ENCODE results near the gene ANAPC1.
"Not testable (repeated sequence)": the region's sequence is repeated elsewhere in the genome, so short reads cannot be mapped to it uniquely, and the experiment has no call there.

The ANAPC1 gene

GRCh38 chr2:111884592-111884964 lies 585 bp upstream of the ANAPC1 start:
- Mint-ChIP-seq H3K4me3 (peak overlapping the region; percentile 99), H3K9me3 (no peaks in the 10 kb centered on the region), H3K27me3 (no peaks in the 10 kb centered on the region), H3K4me1 (peaks cover 9% of the 10 kb centered on the region), H3K27ac (peak overlapping the region; percentile 99), H3K36me3 (no peaks in the 10 kb centered on the region)
- peak; percentile 4 for ATAC-seq

- not testable (repeated sequence) for H3K27me3 Mint-ChIP-seq, H3K9me3 Mint-ChIP-seq, H3K4me1 Mint-ChIP-seq, H3K4me3 Mint-ChIP-seq, ATAC-seq, H3K27ac Mint-ChIP-seq
- H3K36me3 Mint-ChIP-seq = peaks cover 37% of the 10 kb centered on the region
Measured at GRCh38 chr2:111872806-111873205, 11.2 kb downstream of the ANAPC1 start.

- not testable (repeated sequence) for H3K4me1 Mint-ChIP-seq, H3K27me3 Mint-ChIP-seq, H3K4me3 Mint-ChIP-seq, H3K9me3 Mint-ChIP-seq, ATAC-seq, H3K27ac Mint-ChIP-seq
- H3K36me3 Mint-ChIP-seq = peaks cover 39% of the 10 kb centered on the region
Measured at GRCh38 chr2:111865124-111865523, 18.9 kb downstream of the ANAPC1 start.

GRCh38 chr2:111860005-111860404 lies 24.0 kb downstream of the ANAPC1 start:
- H3K27me3 Mint-ChIP-seq, ATAC-seq, H3K27ac Mint-ChIP-seq, H3K9me3 Mint-ChIP-seq, H3K4me1 Mint-ChIP-seq, H3K4me3 Mint-ChIP-seq: not testable (repeated sequence)
- H3K36me3 Mint-ChIP-seq = peaks cover 39% of the 10 kb centered on the region

GRCh38 chr2:111852544-111852943 lies 31.4 kb downstream of the ANAPC1 start:
- not testable (repeated sequence) for H3K27me3 Mint-ChIP-seq

GRCh38 chr2:111850646-111851045 lies 33.3 kb downstream of the ANAPC1 start:
- H3K27ac Mint-ChIP-seq, ATAC-seq, H3K9me3 Mint-ChIP-seq, H3K4me3 Mint-ChIP-seq, H3K4me1 Mint-ChIP-seq, H3K27me3 Mint-ChIP-seq: not testable (repeated sequence)
- H3K36me3 Mint-ChIP-seq = peaks cover 45% of the 10 kb centered on the region

More at GRCh38 chr2:111852544-111852943, 31.4 kb downstream of the ANAPC1 start:
- not testable (repeated sequence) for H3K9me3 Mint-ChIP-seq, H3K4me3 Mint-ChIP-seq, ATAC-seq, H3K4me1 Mint-ChIP-seq, H3K27ac Mint-ChIP-seq
- H3K36me3 Mint-ChIP-seq = peaks cover 45% of the 10 kb centered on the region

- not testable (repeated sequence) for H3K9me3 Mint-ChIP-seq, H3K27ac Mint-ChIP-seq
- peaks cover 37% of the 10 kb centered on the region for H3K36me3 Mint-ChIP-seq
Measured at GRCh38 chr2:111839625-111840282, 44.2 kb downstream of the ANAPC1 start.

GRCh38 chr2:111838992-111839391 lies 45.0 kb downstream of the ANAPC1 start:
- H3K9me3 Mint-ChIP-seq, H3K27ac Mint-ChIP-seq, ATAC-seq, H3K4me1 Mint-ChIP-seq, H3K4me3 Mint-ChIP-seq, H3K27me3 Mint-ChIP-seq: not testable (repeated sequence)
- peaks cover 44% of the 10 kb centered on the region for H3K36me3 Mint-ChIP-seq

More at GRCh38 chr2:111839625-111840282, 44.2 kb downstream of the ANAPC1 start:
- not testable (repeated sequence) for ATAC-seq, H3K27me3 Mint-ChIP-seq, H3K4me3 Mint-ChIP-seq, H3K4me1 Mint-ChIP-seq

GRCh38 chr2:111834221-111834620 lies 49.8 kb downstream of the ANAPC1 start:
- not testable (repeated sequence) for H3K27ac Mint-ChIP-seq, H3K27me3 Mint-ChIP-seq, H3K4me3 Mint-ChIP-seq, H3K9me3 Mint-ChIP-seq, H3K4me1 Mint-ChIP-seq, ATAC-seq
- peaks cover 46% of the 10 kb centered on the region for H3K36me3 Mint-ChIP-seq

- not testable (repeated sequence) for ATAC-seq, H3K9me3 Mint-ChIP-seq, H3K27ac Mint-ChIP-seq, H3K4me3 Mint-ChIP-seq, H3K4me1 Mint-ChIP-seq, H3K27me3 Mint-ChIP-seq
- H3K36me3 Mint-ChIP-seq = peaks cover 58% of the 10 kb centered on the region
Measured at GRCh38 chr2:111830479-111830878, 53.5 kb downstream of the ANAPC1 start.

- H3K4me3 Mint-ChIP-seq, H3K4me1 Mint-ChIP-seq, H3K9me3 Mint-ChIP-seq, ATAC-seq, H3K27me3 Mint-ChIP-seq, H3K27ac Mint-ChIP-seq: not testable (repeated sequence)
- peaks cover 44% of the 10 kb centered on the region for H3K36me3 Mint-ChIP-seq
Measured at GRCh38 chr2:111828217-111828766, 55.7 kb downstream of the ANAPC1 start.

GRCh38 chr2:111812970-111813622 lies 70.9 kb downstream of the ANAPC1 start:
- not testable (repeated sequence) for H3K27ac Mint-ChIP-seq, H3K9me3 Mint-ChIP-seq, H3K4me3 Mint-ChIP-seq, ATAC-seq, H3K36me3 Mint-ChIP-seq, H3K4me1 Mint-ChIP-seq, H3K27me3 Mint-ChIP-seq

- peaks cover 11% of the 10 kb centered on the region for H3K36me3 Mint-ChIP-seq
- not testable (repeated sequence) for ATAC-seq, H3K4me1 Mint-ChIP-seq
Measured at GRCh38 chr2:111790633-111791032, 93.4 kb downstream of the ANAPC1 start.

GRCh38 chr2:111784081-111784480 lies 99.9 kb downstream of the ANAPC1 start:
- not testable (repeated sequence) for ATAC-seq, H3K27me3 Mint-ChIP-seq, H3K4me3 Mint-ChIP-seq, H3K9me3 Mint-ChIP-seq, H3K27ac Mint-ChIP-seq, H3K4me1 Mint-ChIP-seq, H3K36me3 Mint-ChIP-seq

More at GRCh38 chr2:111790633-111791032, 93.4 kb downstream of the ANAPC1 start:
- not testable (repeated sequence) for H3K4me3 Mint-ChIP-seq, H3K9me3 Mint-ChIP-seq, H3K27me3 Mint-ChIP-seq, H3K27ac Mint-ChIP-seq

GRCh38 chr2:111782195-111782594 lies 101.8 kb downstream of the ANAPC1 start:
- not testable (repeated sequence) for H3K36me3 Mint-ChIP-seq, H3K27ac Mint-ChIP-seq, ATAC-seq, H3K4me1 Mint-ChIP-seq, H3K9me3 Mint-ChIP-seq, H3K27me3 Mint-ChIP-seq, H3K4me3 Mint-ChIP-seq

- not testable (repeated sequence) for H3K36me3 Mint-ChIP-seq, H3K4me3 Mint-ChIP-seq, H3K4me1 Mint-ChIP-seq, H3K27ac Mint-ChIP-seq, H3K9me3 Mint-ChIP-seq, ATAC-seq, H3K27me3 Mint-ChIP-seq
Measured at GRCh38 chr2:111781443-111782094, 102.4 kb downstream of the ANAPC1 start.

Measured in stimulated activated memory B cell treated with anti-CD40 and anti-IgM and Interleukin-4, amounts not matched to agents 10 μg/mL and 1 μg/mL and 100 μg/mL, for 72 hours (primary cell).